Measurements from ENCODE around the gene REST.

DNA sequence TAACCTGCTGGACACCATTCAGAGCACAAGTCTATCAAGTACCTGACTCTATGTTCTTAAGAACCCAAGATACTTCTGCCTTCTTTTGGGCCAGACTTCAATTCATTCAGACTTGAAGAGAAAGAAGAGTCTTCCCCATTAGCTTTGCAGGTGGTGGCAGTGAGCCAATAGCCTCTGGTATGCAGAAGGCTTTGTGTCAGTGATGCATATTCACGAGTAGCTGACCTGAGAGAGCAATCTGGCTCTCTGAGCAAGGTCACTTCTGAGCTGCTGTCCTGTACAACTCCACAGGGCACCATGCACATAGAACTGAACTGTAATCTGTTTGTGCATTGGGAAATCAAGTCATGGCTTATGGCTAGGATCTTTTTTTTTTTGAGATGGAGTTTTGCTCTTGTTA is 46.3 kb upstream of the REST start:
- TF ChIP-seq EP300 (IDR thresholded peaks at IDR 0.05) (no peak), POLR2A (IDR thresholded peaks at IDR 0.05) (no peak)
